Calu3 (cell line): ENCODE data around the gene KCND2. TPM values are rescaled to one million over a fixed set of nuclear protein-coding genes. Genes with fewer than 3 reads are reported as not detected.

ENCODE experiments used
- BruUV-seq: library from RNA; stranded (reverse); fragments of 400-500 nt; replicated peaks from 2 replicates; lab custom pipeline; 2021; lab: Mats Ljungman, UMichigan
- CTCF ChIA-PET: fragments of 300-600 bp; sonication (Branson Sonifier 250); formaldehyde crosslinking; loops from one replicate; lab custom pipeline; 2022; ENCODE audit warnings: antibody characterized with exemption; lab: Charles Lee
- DNase-seq: peaks from one replicate; pipeline ENCODE4 v3.0.0; 2022
- H3K27ac Mint-ChIP-seq: one replicate; pipeline ENCODE4 v1.8.0; 2022; ENCODE audit warnings: mixed read lengths; ENCODE audit not compliant: unreplicated experiment
- H3K27me3 Mint-ChIP-seq: one replicate; pipeline ENCODE4 v1.8.0; 2022; ENCODE audit warnings: mixed read lengths; ENCODE audit not compliant: unreplicated experiment
- H3K36me3 Mint-ChIP-seq: one replicate; pipeline ENCODE4 v1.8.0; 2022; ENCODE audit warnings: mild to moderate bottlenecking, moderate library complexity, mixed read lengths; ENCODE audit not compliant: insufficient read depth, unreplicated experiment
- H3K4me1 Mint-ChIP-seq: one replicate; pipeline ENCODE4 v1.8.0; 2022; ENCODE audit warnings: mild to moderate bottlenecking, low read depth, mixed read lengths; ENCODE audit not compliant: unreplicated experiment
- H3K4me3 Mint-ChIP-seq: one replicate; pipeline ENCODE4 v1.8.0; 2022; ENCODE audit warnings: mild to moderate bottlenecking, low read depth, moderate library complexity, mixed read lengths; ENCODE audit not compliant: unreplicated experiment
- H3K9me3 Mint-ChIP-seq: one replicate; pipeline ENCODE4 v1.8.0; 2022; ENCODE audit warnings: low read depth, mixed read lengths; ENCODE audit not compliant: unreplicated experiment
- CTCF ChIP-seq: fragments of 200-600 bp; IDR thresholded peaks from one replicate; pipeline ENCODE4 v1.8.0; 2022; ENCODE audit warnings: antibody characterized with exemption; ENCODE audit not compliant: unreplicated experiment
- intact Hi-C: fragments of 100-400 bp; cut with micrococcal nuclease; formaldehyde crosslinking; loops from one replicate; pipeline ENCODE4 v1.10.0; 2022; ENCODE audit not compliant: unreplicated experiment
- total RNA-seq: library from RNA; stranded (reverse); gene quantifications from 2 replicates; pipeline ENCODE4 v1.2.3, GENCODE V29; 2022

KCND2 gene
- total RNA-seq, 1 experiment from 2014 or later, result 1.2 TPM

- CTCF ChIA-PET, result no interaction called here
- no peaks in the 10 kb centered on the region for H3K36me3 Mint-ChIP-seq
Measured at GRCh38 chr7:120639884-120640283, 366.9 kb downstream of the KCND2 start.

GRCh38 chr7:120645966-120646365, 373.0 kb downstream of the KCND2 start:
- no peak for TF ChIP-seq CTCF
- intact Hi-C loops, result no loop called here
- CTCF ChIA-PET, result no interaction called here
- no TSS peak for BruUV-seq
- Mint-ChIP-seq H3K36me3 (no peaks in the 10 kb centered on the region), H3K27ac (no peak overlapping the region), H3K4me1 (no peaks in the 10 kb centered on the region), H3K9me3 (no peaks in the 10 kb centered on the region), H3K4me3 (no peak overlapping the region), H3K27me3 (no peaks in the 10 kb centered on the region)
- DNase-seq, result no peak

More at GRCh38 chr7:120639884-120640283, 366.9 kb downstream of the KCND2 start:
- BruUV-seq, result no TSS peak
- H3K4me1 Mint-ChIP-seq, result no peaks in the 10 kb centered on the region
- intact Hi-C loops, result no loop called here
- TF ChIP-seq CTCF, result no peak
- no peak overlapping the region for H3K27ac Mint-ChIP-seq
- no peak for DNase-seq
- H3K4me3 Mint-ChIP-seq, result no peak overlapping the region
- H3K27me3 Mint-ChIP-seq, result no peaks in the 10 kb centered on the region
- H3K9me3 Mint-ChIP-seq, result peaks cover under 1% of the 10 kb centered on the region

- Mint-ChIP-seq H3K27me3 (no peaks in the 10 kb centered on the region), H3K4me3 (no peak overlapping the region), H3K9me3 (no peaks in the 10 kb centered on the region), H3K27ac (no peak overlapping the region), H3K4me1 (peaks cover 14% of the 10 kb centered on the region), H3K36me3 (no peaks in the 10 kb centered on the region)
- intact Hi-C loops, result no loop called here
- no peak for DNase-seq
- TF ChIP-seq CTCF, result no peak
- no TSS peak for BruUV-seq
- CTCF ChIA-PET, result no interaction called here
Measured at GRCh38 chr7:120654241-120654640, 381.3 kb downstream of the KCND2 start.

- intact Hi-C loops, result no loop called here
- no peak for DNase-seq
- no peak overlapping the region for H3K4me3 Mint-ChIP-seq
- H3K36me3 Mint-ChIP-seq, result no peaks in the 10 kb centered on the region
- peaks cover 11% of the 10 kb centered on the region for H3K4me1 Mint-ChIP-seq
- no peaks in the 10 kb centered on the region for H3K9me3 Mint-ChIP-seq
- no peak for TF ChIP-seq CTCF
- BruUV-seq, result no TSS peak
- H3K27me3 Mint-ChIP-seq, result no peaks in the 10 kb centered on the region
- H3K27ac Mint-ChIP-seq, result no peak overlapping the region
- CTCF ChIA-PET, result no interaction called here
Measured at GRCh38 chr7:120658516-120658915, 385.5 kb downstream of the KCND2 start.
